SK-N-MC (cell line): ENCODE results near the gene HINT1.

Experiments
- EZH2 ChIP-seq: fragments of 200-600 bp; sonication (generic); IDR thresholded peaks from one replicate; pipeline ENCODE4 v1.6.1; 2017; ENCODE audit warnings: antibody characterized with exemption
- POLR2AphosphoS5 ChIP-seq: IDR thresholded peaks from 2 replicates; pipeline ENCODE4 v1.6.1; 2012; ENCODE audit warnings: mild to moderate bottlenecking, low read depth, low read length, borderline replicate concordance

DNA sequence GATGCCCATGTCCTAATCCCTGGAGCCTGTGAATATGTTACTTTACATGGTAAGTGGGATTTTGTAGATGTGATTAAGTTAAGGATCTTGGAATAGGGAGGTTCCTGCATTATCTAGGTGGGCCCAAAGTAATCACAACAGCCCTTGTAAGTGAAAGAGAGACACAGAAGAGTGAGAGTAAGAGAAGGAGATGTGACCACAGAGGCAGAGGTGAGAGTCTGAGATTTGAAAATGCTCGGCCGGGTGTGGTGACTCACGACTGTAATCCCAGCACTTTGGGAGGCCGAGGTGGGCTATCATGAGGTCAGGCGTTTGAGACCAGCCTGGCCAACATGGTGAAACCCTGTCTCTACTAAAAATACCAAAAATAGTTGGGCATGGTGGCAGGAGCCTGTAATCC is 2.6 kb upstream of the HINT1 start:
- TF ChIP-seq POLR2AphosphoS5, result no peak
- no peak for TF ChIP-seq EZH2
